Skeletal muscle cell (primary cell): ENCODE data around the gene UTP14A.
"Not testable (repeated sequence)": the region's sequence is repeated elsewhere in the genome, so short reads cannot be mapped to it uniquely, and the experiment has no call there.

Experiments
- DNase-seq: peaks from one replicate; pipeline ENCODE4 v3.0.0-alpha.2; 2010; ENCODE audit warnings: low read depth
- H3K4me3 ChIP-seq: 2 replicates; pipeline ENCODE4 v1.5.1; 2011; ENCODE audit warnings: low read depth, mild to moderate bottlenecking, control low read depth, low read length, moderate library complexity

UTP14A gene

GRCh38 chrX:129905787-129906580 is at the start of gene UTP14A:
UTP14A (plus strand) TSS chrX:129906164; CDS start chrX:129906211, 47 bp downstream.
- H3K4me3 ChIP-seq: peak within 1 kb of the TSS; percentile 80

GRCh38 chrX:129859134-129859533 is 46.8 kb upstream of the UTP14A start:
- DNase-seq, H3K4me3 ChIP-seq: not testable (repeated sequence)

More at GRCh38 chrX:129905787-129906580, at the start of gene UTP14A:
- peak; percentile 61 for DNase-seq

- not testable (repeated sequence) for DNase-seq, H3K4me3 ChIP-seq
Measured at GRCh38 chrX:129866321-129866720, 39.6 kb upstream of the UTP14A start.

- DNase-seq: no peak
Measured at GRCh38 chrX:129872524-129872923, 33.4 kb upstream of the UTP14A start.

GRCh38 chrX:129875669-129876068 is 30.3 kb upstream of the UTP14A start:
- H3K4me3 ChIP-seq: no peak overlapping the region
- DNase-seq: peak; percentile 24

More at GRCh38 chrX:129872524-129872923, 33.4 kb upstream of the UTP14A start:
- H3K4me3 ChIP-seq: no peak overlapping the region

GRCh38 chrX:129876771-129877305 is 29.1 kb upstream of the UTP14A start:
- H3K4me3 ChIP-seq: no peak overlapping the region
- peak; percentile 4 for DNase-seq

- DNase-seq: no peak
- H3K4me3 ChIP-seq: no peak overlapping the region
Measured at GRCh38 chrX:129877401-129877800, 28.6 kb upstream of the UTP14A start.

GRCh38 chrX:129900054-129900453 is 5.9 kb upstream of the UTP14A start:
- no peak for DNase-seq
- no peak overlapping the region for H3K4me3 ChIP-seq

GRCh38 chrX:129908636-129909035 is 2.7 kb downstream of the UTP14A start:
- H3K4me3 ChIP-seq: no peak overlapping the region
- DNase-seq: no peak

- peak; percentile 37 for DNase-seq
- no peak overlapping the region for H3K4me3 ChIP-seq
Measured at GRCh38 chrX:129925305-129926092, 19.5 kb downstream of the UTP14A start.

- DNase-seq: no peak
- peak overlapping the region; percentile 58 for H3K4me3 ChIP-seq
Measured at GRCh38 chrX:129930941-129931410, 25.0 kb downstream of the UTP14A start.

GRCh38 chrX:129931411-129932015 is 25.5 kb downstream of the UTP14A start:
- peak overlapping the region; percentile 58 for H3K4me3 ChIP-seq
- DNase-seq: peak; percentile 78

GRCh38 chrX:129932016-129932820 is 26.3 kb downstream of the UTP14A start:
- H3K4me3 ChIP-seq: peak overlapping the region; percentile 58
- DNase-seq: peak; percentile 71

- peak overlapping the region; percentile 25 for H3K4me3 ChIP-seq
- no peak for DNase-seq
Measured at GRCh38 chrX:129932821-129933321, 26.9 kb downstream of the UTP14A start.

- no peak for DNase-seq
- no peak overlapping the region for H3K4me3 ChIP-seq
Measured at GRCh38 chrX:129933700-129934099, 27.7 kb downstream of the UTP14A start.

- no peak overlapping the region for H3K4me3 ChIP-seq
- DNase-seq: no peak
Measured at GRCh38 chrX:129934461-129934860, 28.5 kb downstream of the UTP14A start.

GRCh38 chrX:129934952-129935351 is 29.0 kb downstream of the UTP14A start:
- no peak for DNase-seq
- no peak overlapping the region for H3K4me3 ChIP-seq

GRCh38 chrX:129938081-129938480 is 32.1 kb downstream of the UTP14A start:
- DNase-seq: no peak
- H3K4me3 ChIP-seq: no peak overlapping the region

- DNase-seq: no peak
- no peak overlapping the region for H3K4me3 ChIP-seq
Measured at GRCh38 chrX:129939986-129940385, 34.0 kb downstream of the UTP14A start.
